HG03066 (cell line): ENCODE data around the gene DENND6A.
"Not testable (repeated sequence)": the region's sequence is repeated elsewhere in the genome, so short reads cannot be mapped to it uniquely, and the experiment has no call there.

Experiments used
- ATAC-seq: cut with Tn5 transposase; IDR thresholded peaks from one replicate; pipeline ENCODE4 v1.9.1; 2021; ENCODE audit warnings: low read depth; ENCODE audit not compliant: unreplicated experiment

The DENND6A gene

DNA sequence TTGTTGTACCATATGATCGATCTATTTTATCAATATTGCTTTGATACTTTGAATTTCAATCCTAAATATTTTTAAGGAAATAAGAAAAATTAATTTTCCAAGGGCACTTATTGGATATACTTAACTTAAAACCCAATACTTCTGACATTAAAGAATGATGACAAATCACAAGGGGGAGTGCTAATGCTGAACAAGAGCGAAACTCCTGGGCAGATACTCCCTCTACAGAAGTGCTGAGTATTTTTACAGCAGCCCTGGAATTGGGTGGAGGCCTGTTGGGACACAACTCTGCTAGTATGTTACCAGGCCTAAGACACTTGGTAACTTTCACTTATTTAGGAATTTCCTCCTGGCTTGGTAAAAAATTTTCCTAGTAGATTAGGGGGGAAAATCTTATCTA lies 46.2 kb downstream of the DENND6A start:
- ATAC-seq = no peak

DNA sequence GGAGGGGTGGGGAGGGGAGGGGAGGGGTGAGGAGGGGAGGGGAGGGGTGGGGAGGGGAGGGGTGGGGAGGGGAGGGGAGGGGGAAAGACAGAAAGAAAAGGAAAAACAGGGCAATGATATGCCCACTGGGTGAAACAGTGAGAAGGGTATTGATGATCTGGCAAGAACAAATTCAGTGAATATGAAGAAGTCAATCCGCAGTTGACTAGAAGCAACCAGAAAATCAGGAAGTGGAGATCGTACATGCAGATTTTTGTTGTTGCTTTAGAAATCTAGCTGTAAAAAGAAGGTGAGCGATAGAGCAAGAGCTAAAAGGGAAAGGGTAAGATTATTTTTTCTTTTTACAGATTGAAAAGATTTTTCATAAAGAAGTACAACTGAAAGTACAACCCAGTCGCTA lies 48.1 kb downstream of the DENND6A start:
- ATAC-seq = no peak

GRCh38 chr3:57637391-57637790 lies 55.5 kb downstream of the DENND6A start:
- ATAC-seq = no peak

- not testable (repeated sequence) for ATAC-seq
Observed at GRCh38 chr3:57634259-57634658, 58.6 kb downstream of the DENND6A start.

GRCh38 chr3:57627976-57628375 lies 64.9 kb downstream of the DENND6A start:
- ATAC-seq = no peak

DNA sequence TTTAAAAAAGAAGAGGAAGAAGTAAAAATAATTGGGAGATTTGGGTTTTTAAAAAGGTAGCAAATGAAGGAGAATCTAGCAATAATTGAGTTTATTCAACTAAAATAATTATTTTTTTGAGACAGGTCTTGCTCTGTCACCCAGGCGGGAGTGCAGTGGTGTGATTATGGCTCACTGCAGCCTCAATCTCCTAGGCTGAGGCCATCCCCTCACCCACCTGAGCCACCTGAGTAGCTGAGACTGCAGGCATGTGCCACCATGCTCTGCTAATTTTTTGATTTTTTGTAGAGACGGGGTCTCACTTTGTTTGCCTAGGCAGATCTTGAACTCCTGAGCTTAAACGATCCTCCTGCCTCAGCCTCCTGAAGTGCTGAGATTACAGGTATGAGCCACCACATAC lies 68.1 kb downstream of the DENND6A start:
- no peak for ATAC-seq

- ATAC-seq = no peak
Observed at GRCh38 chr3:57622362-57622761, 70.5 kb downstream of the DENND6A start.

DNA sequence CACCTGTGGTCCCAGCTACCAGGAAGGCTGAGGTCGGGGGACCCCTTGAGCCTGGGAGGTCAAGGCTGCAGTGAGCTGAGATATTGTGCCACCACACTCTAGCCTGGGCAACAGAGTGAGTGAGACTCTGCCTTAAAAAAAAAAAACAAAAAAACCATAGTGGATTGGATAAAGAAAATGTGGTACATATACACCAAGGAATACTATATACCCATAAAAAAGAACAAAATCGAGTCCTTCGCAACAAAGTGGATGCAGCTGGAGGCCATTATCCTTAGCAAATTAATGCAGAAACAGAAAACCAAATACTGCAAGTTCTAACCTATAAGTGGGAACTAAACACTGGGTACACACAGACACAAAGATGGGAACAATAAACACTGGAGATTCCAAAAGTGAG lies 75.1 kb downstream of the DENND6A start:
- no peak for ATAC-seq

DNA sequence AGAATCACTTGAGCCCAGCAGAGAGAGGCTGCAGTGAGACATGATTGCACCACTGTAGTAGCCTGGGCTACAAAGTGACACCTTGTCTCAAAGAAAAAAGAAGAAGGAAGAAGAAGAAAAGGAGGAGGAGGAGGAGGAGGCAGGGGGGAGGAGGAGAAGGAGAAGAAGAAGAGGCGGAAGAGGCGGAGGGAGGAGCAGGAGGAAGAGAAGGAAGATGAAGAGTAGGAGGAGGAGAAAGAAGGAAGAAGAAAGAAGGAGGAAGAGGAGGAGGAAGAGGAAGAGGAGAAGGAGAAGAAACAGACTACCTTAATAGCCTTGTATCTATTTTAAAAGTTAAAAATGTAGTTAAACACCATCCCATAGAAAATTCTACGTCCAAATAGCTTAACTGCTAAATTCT lies 76.6 kb downstream of the DENND6A start:
- no peak for ATAC-seq

GRCh38 chr3:57611870-57612269 lies 81.0 kb downstream of the DENND6A start:
- ATAC-seq = not testable (repeated sequence)

GRCh38 chr3:57605683-57606082 lies 87.2 kb downstream of the DENND6A start:
- no peak for ATAC-seq

GRCh38 chr3:57604971-57605370 lies 87.9 kb downstream of the DENND6A start:
- no peak for ATAC-seq

GRCh38 chr3:57600195-57600594 lies 92.7 kb downstream of the DENND6A start:
- no peak for ATAC-seq

- no peak for ATAC-seq
Observed at GRCh38 chr3:57598765-57599360, 94.0 kb downstream of the DENND6A start.

GRCh38 chr3:57597127-57597923 lies 95.6 kb downstream of the DENND6A start, which contains the start of gene ARF4:
Gene ARF4, minus strand, starts transcription at chr3:57597344. Its CDS starts 204 bp downstream, at chr3:57597140.
- peak; percentile 94 for ATAC-seq

GRCh38 chr3:57596495-57597126 lies 96.3 kb downstream of the DENND6A start:
- ATAC-seq = no peak

GRCh38 chr3:57594576-57594975 lies 98.3 kb downstream of the DENND6A start:
- ATAC-seq = no peak

DNA sequence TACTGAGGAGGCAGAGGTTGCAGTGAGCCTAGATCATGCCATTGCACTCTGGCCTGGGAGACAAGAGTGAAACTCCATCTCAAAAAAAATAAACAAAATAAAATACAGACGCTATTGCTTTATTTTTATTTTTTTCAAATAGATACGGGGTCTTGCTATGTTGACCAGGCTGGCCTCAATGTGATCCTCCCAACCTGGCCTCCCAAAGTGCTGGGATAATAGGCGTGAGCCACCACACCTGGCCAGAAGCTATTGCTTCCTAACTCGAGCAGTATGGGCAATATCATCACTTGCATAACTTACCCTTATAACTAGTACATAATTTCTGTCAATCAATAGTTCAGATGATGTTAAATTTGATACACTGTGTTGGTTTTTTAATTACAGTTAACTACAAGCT lies 98.7 kb downstream of the DENND6A start:
- ATAC-seq = no peak

DNA sequence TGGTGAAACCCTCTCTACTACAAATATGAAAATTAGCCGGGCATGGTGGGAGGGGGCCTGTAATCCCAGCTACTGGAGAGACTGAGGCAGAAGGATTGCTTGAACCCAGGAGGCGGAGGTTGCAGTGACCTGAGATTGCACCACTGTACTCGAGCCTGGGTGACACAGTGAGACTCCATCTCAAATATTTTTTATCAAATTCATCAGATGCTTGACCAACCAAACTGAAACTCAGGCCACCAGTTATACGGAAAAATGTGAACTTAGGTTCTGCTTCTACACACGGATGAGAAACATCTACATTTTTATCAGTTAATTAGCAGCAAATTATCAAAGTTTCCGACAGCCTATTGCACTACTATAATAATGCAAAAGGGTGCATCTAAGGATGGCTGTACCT lies 100.6 kb downstream of the DENND6A start:
- ATAC-seq = no peak

DNA sequence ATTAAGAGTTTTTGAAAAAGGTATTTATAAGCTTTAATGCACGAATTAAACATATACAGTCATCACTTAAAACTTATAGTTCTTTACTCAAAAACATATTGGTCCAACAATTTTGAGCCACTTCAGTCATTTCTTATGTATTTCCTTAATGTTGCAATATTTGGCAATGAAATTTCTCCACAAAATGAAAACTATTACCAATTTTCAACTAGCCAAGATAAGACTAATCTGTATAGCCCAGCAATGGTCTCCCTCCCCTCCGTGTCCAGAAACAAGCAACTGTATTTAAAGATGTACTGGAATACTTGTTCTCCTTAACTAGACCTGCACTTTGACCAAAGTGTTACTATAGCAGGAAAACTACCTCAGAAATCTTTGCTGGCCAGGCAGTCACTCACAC lies 105.0 kb downstream of the DENND6A start:
- no peak for ATAC-seq

GRCh38 chr3:57586778-57587177 lies 106.1 kb downstream of the DENND6A start:
- ATAC-seq = no peak

DNA sequence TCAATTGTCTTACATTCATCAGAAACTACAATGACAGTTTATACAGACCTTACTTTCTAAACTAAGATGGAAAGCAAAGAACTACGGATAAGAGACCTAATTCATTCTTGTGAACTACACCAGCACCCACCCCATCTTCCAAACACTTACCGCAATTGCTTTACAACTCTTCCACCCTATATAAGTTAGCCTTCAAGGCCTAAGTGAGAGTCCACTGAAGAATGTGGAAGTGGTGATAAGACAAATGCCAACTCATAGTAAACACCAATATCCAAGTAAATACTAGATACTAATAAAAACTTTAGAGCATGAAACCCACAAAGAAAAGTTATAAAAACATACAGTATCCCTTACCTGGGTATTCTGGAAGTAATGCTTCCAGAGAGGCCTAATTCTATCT lies 109.3 kb downstream of the DENND6A start:
- ATAC-seq = no peak
